Fibroblast of lung (primary cell): ENCODE results near the gene RNF43. TPM values are rescaled to one million over a fixed set of nuclear protein-coding genes. Genes with fewer than 3 reads are reported as not detected.

ENCODE experiments used
- DNase-seq, 2 donors: peaks; one replicate each; pipeline versions ENCODE4 v3.0.0 to v3.0.0-alpha.2; 2010; ENCODE audit warnings: low read depth in 2 of 2
- H2AFZ ChIP-seq: 2 replicates; pipeline ENCODE4 v1.5.1; 2012; ENCODE audit warnings: low read length, control low read depth, inconsistent platforms
- H3K27ac ChIP-seq: 2 replicates; pipeline ENCODE4 v1.5.1; 2011; ENCODE audit warnings: low read length, control low read depth; ENCODE audit not compliant: insufficient read depth
- H3K27me3 ChIP-seq: 2 replicates; pipeline ENCODE4 v1.5.1; 2011; ENCODE audit warnings: mild to moderate bottlenecking, low read length; ENCODE audit not compliant: control insufficient read depth, insufficient read depth
- H3K36me3 ChIP-seq: 2 replicates; pipeline ENCODE4 v1.5.1; 2011; ENCODE audit warnings: low read length; ENCODE audit not compliant: control insufficient read depth, insufficient read depth
- H3K4me1 ChIP-seq: 2 replicates; pipeline ENCODE4 v1.5.1; 2011; ENCODE audit warnings: low read length; ENCODE audit not compliant: control insufficient read depth, insufficient read depth; ENCODE audit errors: extremely low read depth
- H3K4me2 ChIP-seq: 2 replicates; pipeline ENCODE4 v1.5.1; 2011; ENCODE audit warnings: low read length, control low read depth; ENCODE audit not compliant: insufficient read depth; ENCODE audit errors: extremely low read depth
- H3K4me3 ChIP-seq, 4 experiments: fragments of 200-600 bp in 1 of 4; sonication (generic) in 1 of 4; replicated peaks in 1 of 4; 2 replicates each; pipeline ENCODE4 v1.5.1; 2011 to 2016; ENCODE audit warnings: low read length in 4 of 4, low read depth in 3 of 4, mild to moderate bottlenecking in 3 of 4, control low read depth in 2 of 4, inconsistent platforms in 1 of 4, mixed read lengths in 1 of 4; ENCODE audit not compliant: insufficient read depth in 1 of 4; ENCODE audit errors: control extremely low read depth in 1 of 4
- H3K79me2 ChIP-seq: 2 replicates; pipeline ENCODE4 v1.5.1; 2012; ENCODE audit warnings: mild to moderate bottlenecking, low read length, inconsistent platforms; ENCODE audit not compliant: control insufficient read depth, insufficient read depth
- H3K9ac ChIP-seq: 2 replicates; pipeline ENCODE4 v1.5.1; 2011; ENCODE audit warnings: mild to moderate bottlenecking, low read length, control low read depth; ENCODE audit not compliant: insufficient read depth
- H3K9me3 ChIP-seq: 2 replicates; pipeline ENCODE4 v1.5.1; 2012; ENCODE audit warnings: low read depth, low read length; ENCODE audit not compliant: control insufficient read depth, insufficient read depth
- H4K20me1 ChIP-seq: 2 replicates; pipeline ENCODE4 v1.5.1; 2011; ENCODE audit warnings: low read length; ENCODE audit not compliant: control insufficient read depth, insufficient read depth; ENCODE audit errors: extremely low read depth
- CTCF ChIP-seq, 2 donors: IDR thresholded peaks in 1 of 2; conservative IDR thresholded peaks in 1 of 2; 1 replicate in 1 of 2; 2 replicates in 1 of 2; pipeline ENCODE4 v1.5.1; 2011 to 2012; ENCODE audit warnings: low read length in 2 of 2, control low read depth in 1 of 2, inconsistent platforms in 1 of 2, low read depth in 1 of 2, mild to moderate bottlenecking in 1 of 2
- EZH2 ChIP-seq: IDR thresholded peaks from 2 replicates; pipeline ENCODE4 v1.5.1; 2012; ENCODE audit warnings: low read length, control low read depth, mild to moderate bottlenecking; ENCODE audit errors: missing control alignments
- polyA plus RNA-seq, 2 donors: library from polyadenylated mRNA; depleted of rRNA in 1 of 2; stranded (reverse) in 1 of 2; unstranded in 1 of 2; fragments of >200 nt; gene quantifications; 2 replicates each; pipeline ENCODE4 v1.2.1, GENCODE V29; 2011 to 2012; ENCODE audit warnings: missing spikeins in 1 of 2
- total RNA-seq: library from RNA; depleted of rRNA; stranded (reverse); fragments of >200 nt; gene quantifications from 2 replicates; pipeline ENCODE4 v1.2.1, GENCODE V29; 2014

RNF43 gene
- total and polyA plus RNA-seq, 2 donors (not counting 1 experiment from before 2014, with no cell fraction given) = under 0.01 to 0.02 TPM

GRCh38 chr17:58375811-58376210 lies 41.5 kb downstream of the RNF43 start:
- no peaks in the 10 kb centered on the region for H3K36me3 ChIP-seq
- no peak overlapping the region for H3K4me2 ChIP-seq
- no peak overlapping the region for H3K9ac ChIP-seq
- H3K4me3 ChIP-seq = no peak overlapping the region
- no peaks in the 10 kb centered on the region for H3K79me2 ChIP-seq
- no peak overlapping the region for H2AFZ ChIP-seq
- TF ChIP-seq CTCF (conservative IDR thresholded peaks at IDR 0.05 in 1 of 2, IDR thresholded peaks at IDR 0.05 in 1 of 2; ENCODE audit: low read depth in 1 of 2, low read length in 2 of 2) = no peak
- TF ChIP-seq EZH2 = no peak
- no peaks in the 10 kb centered on the region for H3K27me3 ChIP-seq
- no peaks in the 10 kb centered on the region for H4K20me1 ChIP-seq
- no peak for DNase-seq
- no peak overlapping the region for H3K27ac ChIP-seq
- H3K4me1 ChIP-seq = no peaks in the 10 kb centered on the region
- H3K9me3 ChIP-seq = no peaks in the 10 kb centered on the region

GRCh38 chr17:58375256-58375655 lies 42.1 kb downstream of the RNF43 start:
- no peak for DNase-seq
- Histone ChIP-seq H3K9me3 (no peaks in the 10 kb centered on the region), H3K79me2 (no peaks in the 10 kb centered on the region), H3K36me3 (no peaks in the 10 kb centered on the region), H3K4me2 (no peak overlapping the region), H3K4me1 (no peaks in the 10 kb centered on the region), H2AFZ (no peak overlapping the region), H3K4me3 (no peak overlapping the region), H4K20me1 (no peaks in the 10 kb centered on the region), H3K9ac (no peak overlapping the region), H3K27ac (no peak overlapping the region), H3K27me3 (no peaks in the 10 kb centered on the region)
- TF ChIP-seq EZH2 (no peak), CTCF (conservative IDR thresholded peaks at IDR 0.05 in 1 of 2, IDR thresholded peaks at IDR 0.05 in 1 of 2; ENCODE audit: low read depth in 1 of 2, low read length in 2 of 2) (no peak)

GRCh38 chr17:58373923-58374322 lies 43.4 kb downstream of the RNF43 start:
- no peak overlapping the region for H2AFZ ChIP-seq
- DNase-seq = no peak

More at GRCh38 chr17:58373923-58374322, 43.4 kb downstream of the RNF43 start:
- Histone ChIP-seq H3K4me3 (no peak overlapping the region), H3K9me3 (no peaks in the 10 kb centered on the region), H3K9ac (no peak overlapping the region), H3K79me2 (no peaks in the 10 kb centered on the region), H3K27ac (no peak overlapping the region), H3K4me1 (no peaks in the 10 kb centered on the region), H3K27me3 (no peaks in the 10 kb centered on the region), H3K4me2 (no peak overlapping the region), H3K36me3 (no peaks in the 10 kb centered on the region), H4K20me1 (no peaks in the 10 kb centered on the region)
- no peak for TF ChIP-seq EZH2
- no peak for TF ChIP-seq CTCF (conservative IDR thresholded peaks at IDR 0.05 in 1 of 2, IDR thresholded peaks at IDR 0.05 in 1 of 2; ENCODE audit: low read depth in 1 of 2, low read length in 2 of 2)
